IMR-90 (cell line): ENCODE results near the gene SLC8A3. TPM values are rescaled to one million over a fixed set of nuclear protein-coding genes. Genes with fewer than 3 reads are reported as not detected.

ENCODE experiments used
- ATAC-seq: fragments of 200-7000 bp; cut with Tn5 transposase; 2 replicates; pipeline ENCODE4 v1.9.1; 2020; ENCODE audit warnings: low read depth, mild to moderate bottlenecking, moderate library complexity
- BruUV-seq: library from RNA; stranded (reverse); fragments of 400-500 nt; replicated peaks from 2 replicates; lab custom pipeline; 2021; lab: Mats Ljungman, UMichigan
- CTCF ChIA-PET: fragments of 300-600 bp; formaldehyde crosslinking; extraction: SDS; loops from one replicate; lab custom pipeline; 2021; ENCODE audit warnings: antibody characterized with exemption; lab: Yijun Ruan, JAX
- POLR2A ChIA-PET: fragments of 300-600 bp; sonication (Branson Sonifier 250); formaldehyde crosslinking; loops from one replicate; lab custom pipeline; 2022; ENCODE audit warnings: antibody characterized with exemption; ENCODE audit not compliant: unreplicated experiment; lab: Charles Lee
- DNase-seq: peaks from one replicate; pipeline ENCODE4 v3.0.0; 2013
- H2AFZ ChIP-seq: replicated peaks from 2 replicates; pipeline ENCODE3; 2013; ENCODE audit warnings: low read length, mild to moderate bottlenecking; ENCODE audit not compliant: poor library complexity
- H2AK5ac ChIP-seq: 2 replicates; pipeline ENCODE4 v1.6.1; 2013; ENCODE audit warnings: low read depth, low read length, inconsistent platforms
- H2AK9ac ChIP-seq: replicated peaks from 2 replicates; pipeline ENCODE3; 2013; ENCODE audit warnings: mild to moderate bottlenecking, low read depth, low read length, moderate library complexity; ENCODE audit not compliant: poor library complexity
- H2BK120ac ChIP-seq: 2 replicates; pipeline ENCODE4 v1.6.1; 2013; ENCODE audit warnings: low read depth, low read length, inconsistent platforms
- H2BK15ac ChIP-seq: 3 replicates; pipeline ENCODE4 v1.6.1; 2013; ENCODE audit warnings: low read depth, low read length, inconsistent platforms
- H2BK20ac ChIP-seq: 2 replicates; pipeline ENCODE4 v1.6.1; 2013; ENCODE audit warnings: low read depth, mild to moderate bottlenecking, inconsistent platforms, low read length, moderate library complexity
- H2BK5ac ChIP-seq: 2 replicates; pipeline ENCODE4 v1.6.1; 2013; ENCODE audit warnings: mild to moderate bottlenecking, low read depth, low read length, inconsistent platforms; ENCODE audit not compliant: poor library complexity, severe bottlenecking
- H3K14ac ChIP-seq: replicated peaks from 2 replicates; pipeline ENCODE4 v1.6.1; 2013; ENCODE audit warnings: low read depth, low read length, inconsistent platforms
- H3K18ac ChIP-seq: 2 replicates; pipeline ENCODE4 v1.6.1; 2013; ENCODE audit warnings: low read depth, low read length, control low read depth
- H3K23ac ChIP-seq: 2 replicates; pipeline ENCODE4 v1.6.1; 2013; ENCODE audit warnings: low read depth, low read length, inconsistent platforms
- H3K27ac ChIP-seq: 2 replicates; pipeline ENCODE4 v1.5.1; 2013; ENCODE audit warnings: mild to moderate bottlenecking, control low read depth, low read length; ENCODE audit not compliant: insufficient read depth
- H3K27me3 ChIP-seq: 2 replicates; pipeline ENCODE4 v1.6.1; 2013; ENCODE audit warnings: low read length; ENCODE audit not compliant: control insufficient read depth, insufficient read depth
- H3K36me3 ChIP-seq: 2 replicates; pipeline ENCODE4 v1.6.1; 2013; ENCODE audit warnings: low read length, mixed read lengths; ENCODE audit not compliant: control insufficient read depth, insufficient read depth
- H3K4ac ChIP-seq: 2 replicates; pipeline ENCODE4 v1.6.1; 2013; ENCODE audit warnings: low read depth, low read length, inconsistent platforms
- H3K4me1 ChIP-seq: 2 replicates; pipeline ENCODE4 v1.6.1; 2013; ENCODE audit warnings: low read length, mixed read lengths; ENCODE audit not compliant: control insufficient read depth, insufficient read depth
- H3K4me2 ChIP-seq: 2 replicates; pipeline ENCODE4 v1.6.1; 2013; ENCODE audit warnings: low read depth, mild to moderate bottlenecking, control low read depth, low read length, moderate library complexity
- H3K4me3 ChIP-seq: 2 replicates; pipeline ENCODE4 v1.5.1; 2013; ENCODE audit warnings: low read depth, mild to moderate bottlenecking, control low read depth, low read length, moderate library complexity; ENCODE audit not compliant: insufficient read depth
- H3K56ac ChIP-seq: 2 replicates; pipeline ENCODE4 v1.6.1; 2013; ENCODE audit warnings: low read length, inconsistent platforms; ENCODE audit not compliant: insufficient read depth; ENCODE audit errors: extremely low read depth
- H3K79me1 ChIP-seq, 2 experiments: 2 replicates each; pipeline ENCODE4 v1.6.1; 2013; ENCODE audit warnings: low read length in 2 of 2, inconsistent platforms in 1 of 2, low read depth in 1 of 2
- H3K9ac ChIP-seq: 2 replicates; pipeline ENCODE4 v1.6.1; 2013; ENCODE audit warnings: low read depth, low read length, control low read depth
- H3K9me1 ChIP-seq: 2 replicates; pipeline ENCODE4 v1.6.1; 2013; ENCODE audit warnings: low read length, inconsistent platforms; ENCODE audit not compliant: insufficient read depth
- H3K9me3 ChIP-seq: 2 replicates; pipeline ENCODE4 v1.6.1; 2013; ENCODE audit warnings: low read length; ENCODE audit not compliant: control insufficient read depth, insufficient read depth
- H4K20me1 ChIP-seq: 2 replicates; pipeline ENCODE4 v1.6.1; 2013; ENCODE audit warnings: low read length, inconsistent platforms; ENCODE audit not compliant: insufficient read depth
- H4K5ac ChIP-seq: 2 replicates; pipeline ENCODE4 v1.6.1; 2013; ENCODE audit warnings: mild to moderate bottlenecking, low read depth, low read length, control low read depth
- H4K8ac ChIP-seq, 2 experiments: 2 replicates each; pipeline ENCODE4 v1.6.1; 2013; ENCODE audit warnings: low read depth in 2 of 2, low read length in 2 of 2, control low read depth in 1 of 2, inconsistent platforms in 1 of 2
- H4K91ac ChIP-seq: 2 replicates; pipeline ENCODE4 v1.6.1; 2013; ENCODE audit warnings: low read depth, low read length, inconsistent platforms; ENCODE audit not compliant: insufficient read depth
- BHLHE40 ChIP-seq: fragments of 150-350 bp; IDR thresholded peaks from 2 replicates; pipeline ENCODE4 v1.6.1; 2016; ENCODE audit warnings: mild to moderate bottlenecking, low read depth, low read length
- CEBPB ChIP-seq: IDR thresholded peaks from 2 replicates; pipeline ENCODE4 v1.6.1; 2012; ENCODE audit warnings: low read depth, low read length, improper control_type of control experiment
- FOS ChIP-seq: fragments of 150-350 bp; IDR thresholded peaks from 2 replicates; pipeline ENCODE4 v1.6.1; 2016; ENCODE audit warnings: low read depth, low read length
- MAFK ChIP-seq: IDR thresholded peaks from 2 replicates; pipeline ENCODE4 v1.6.1; 2012; ENCODE audit warnings: low read depth, low read length, improper control_type of control experiment
- MXI1 ChIP-seq: IDR thresholded peaks from 2 replicates; pipeline ENCODE4 v1.6.1; 2012; ENCODE audit warnings: low read depth, mild to moderate bottlenecking, low read length, moderate library complexity, borderline replicate concordance
- NFE2L2 ChIP-seq: fragments of 150-350 bp; IDR thresholded peaks from 2 replicates; pipeline ENCODE4 v1.6.1; 2016; ENCODE audit warnings: low read depth, mild to moderate bottlenecking, low read length
- POLR2A ChIP-seq: IDR thresholded peaks from 2 replicates; pipeline ENCODE4 v1.6.1; 2012; ENCODE audit warnings: mild to moderate bottlenecking, low read depth, low read length
- RCOR1 ChIP-seq: IDR thresholded peaks from 2 replicates; pipeline ENCODE4 v1.6.1; 2012; ENCODE audit warnings: mild to moderate bottlenecking, low read length, improper control_type of control experiment; ENCODE audit not compliant: insufficient replicate concordance
- RFX5 ChIP-seq: IDR thresholded peaks from 2 replicates; pipeline ENCODE4 v1.8.0; 2012; ENCODE audit warnings: low read depth, mild to moderate bottlenecking, low read length, moderate library complexity
- WGBS, 2 experiments: methylation state at CpG; one replicate each; pipeline versions ENCODE4 v1.1.5 to v1.1.7; 2013; ENCODE audit warnings: missing lambda C conversion rate in 2 of 2; ENCODE audit not compliant: insufficient read length in 1 of 2; ENCODE audit errors: extremely low coverage in 2 of 2; 5-methylcytosine and 5-hydroxymethylcytosine counted together
- dilution Hi-C: fragments of 300-500 bp; cut with HindIII; formaldehyde crosslinking; loops from one replicate; pipeline ENCODE4 v1.14.3; 2018; ENCODE audit warnings: low sequenced_read_pairs; ENCODE audit not compliant: unreplicated experiment
- in situ Hi-C: fragments of 300-500 bp; cut with MboI; formaldehyde crosslinking; loops from 3 replicates; pipeline ENCODE4 v1.14.3; 2019; ENCODE audit warnings: low sequenced_read_pairs, inconsistent platforms, mixed read lengths
- intact Hi-C: fragments of 100-400 bp; cut with micrococcal nuclease; formaldehyde crosslinking; loops from 2 replicates; pipeline ENCODE4 v1.10.0; 2022
- polyA plus RNA-seq, 3 experiments: library from polyadenylated mRNA; depleted of rRNA; stranded (reverse); fragments of >200 nt; gene quantifications; 2 replicates each; pipeline ENCODE4 v1.2.3, GENCODE V29; 2012; ENCODE audit warnings: low replicate concordance in 1 of 3
- total RNA-seq: library from RNA; depleted of rRNA; stranded (reverse); fragments of >200 nt; gene quantifications from 2 replicates; pipeline ENCODE4 v1.2.3, GENCODE V29; 2012
- TF ChIP-seq, protein P1 (sequence below): fragments of 150-350 bp; IDR thresholded peaks from 2 replicates; pipeline ENCODE4 v1.6.1; 2016; ENCODE audit warnings: low read depth, mild to moderate bottlenecking, low read length, moderate library complexity, borderline replicate concordance

Gene SLC8A3
- total and polyA plus RNA-seq, 2 of the 4 experiments (the other 2 are of a cell fraction), result under 0.01 TPM; not detected in 1

DNA sequence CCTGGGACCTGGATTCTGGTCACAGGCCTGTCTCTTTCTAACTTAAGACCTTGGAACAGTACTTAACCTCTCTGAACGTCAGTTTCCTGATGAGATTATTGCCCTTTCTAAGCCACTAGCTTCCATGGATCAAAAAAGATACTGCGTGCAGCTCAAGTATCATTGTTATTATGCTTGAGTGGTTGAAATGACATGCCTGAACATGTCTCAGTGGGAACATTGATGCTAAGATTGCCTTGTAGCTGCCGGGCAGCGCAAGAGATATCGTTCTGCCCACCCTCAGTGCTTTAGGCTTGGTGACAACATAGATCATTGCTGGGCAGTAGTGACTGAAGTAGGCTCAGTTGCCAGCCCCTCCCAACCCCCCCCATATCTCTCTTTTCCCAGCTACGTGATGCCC is 177.7 kb downstream of the SLC8A3 start:
- BruUV-seq, result no TSS peak
- CTCF ChIA-PET, result no interaction called here
- TF ChIP-seq FOS (no peak), BHLHE40 (no peak), MXI1 (no peak), CEBPB (no peak), POLR2A (no peak), MAFK (no peak), NFE2L2 (no peak), RFX5 (no peak), RCOR1 (no peak)
- TF ChIP-seq, protein P1, sequence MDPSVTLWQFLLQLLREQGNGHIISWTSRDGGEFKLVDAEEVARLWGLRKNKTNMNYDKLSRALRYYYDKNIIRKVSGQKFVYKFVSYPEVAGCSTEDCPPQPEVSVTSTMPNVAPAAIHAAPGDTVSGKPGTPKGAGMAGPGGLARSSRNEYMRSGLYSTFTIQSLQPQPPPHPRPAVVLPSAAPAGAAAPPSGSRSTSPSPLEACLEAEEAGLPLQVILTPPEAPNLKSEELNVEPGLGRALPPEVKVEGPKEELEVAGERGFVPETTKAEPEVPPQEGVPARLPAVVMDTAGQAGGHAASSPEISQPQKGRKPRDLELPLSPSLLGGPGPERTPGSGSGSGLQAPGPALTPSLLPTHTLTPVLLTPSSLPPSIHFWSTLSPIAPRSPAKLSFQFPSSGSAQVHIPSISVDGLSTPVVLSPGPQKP, result no peak
- in situ Hi-C loops (loop anchor here (25.0 kb wide), 1 partner anchor 424 kb away; no protein-coding TSS in a partner anchor), dilution Hi-C loops (no loop called here), intact Hi-C loops (no loop called here)
- no peak overlapping the region for H2AFZ ChIP-seq
- H2AK5ac ChIP-seq, result 0 out of 2 replicates have a peak overlapping the region, but pooled peaks have one; percentile 35
- no peak for ATAC-seq
- no peak overlapping the region for H3K23ac ChIP-seq
- peaks cover 4% of the 10 kb centered on the region for H3K4me1 ChIP-seq
- H3K27me3 ChIP-seq, result no peaks in the 10 kb centered on the region
- peak overlapping the region in 1 of 2 experiments; percentile 24; a peak in 1 of 4 replicates for H4K8ac ChIP-seq
- no peak overlapping the region for H3K27ac ChIP-seq
- H3K9ac ChIP-seq, result no peak overlapping the region
- peak overlapping the region; percentile 51; the same call in 1 of the 2 replicates for H3K4ac ChIP-seq
- peaks cover 9% of the 10 kb centered on the region for H3K36me3 ChIP-seq
- peak overlapping the region; percentile 42; the same call in 1 of the 2 replicates for H2BK20ac ChIP-seq
- POLR2A ChIA-PET, result no interaction called here
- no peak overlapping the region for H3K4me2 ChIP-seq
- no peak overlapping the region for H3K4me3 ChIP-seq
- H2BK120ac ChIP-seq, result peak overlapping the region; percentile 52
- no peak overlapping the region for H2BK5ac ChIP-seq
- H3K14ac ChIP-seq, result 0 out of 2 replicates have a peak overlapping the region, but pooled peaks have one; percentile 21
- peak overlapping the region; percentile 36 for H4K91ac ChIP-seq
- H3K56ac ChIP-seq, result no peak overlapping the region
- no CpG with 5 or more reads among the region's 6 CpGs for whole genome bisulfite sequencing, 2 experiments
- no peaks in the 10 kb centered on the region for H3K79me1 ChIP-seq
- H3K9me1 ChIP-seq, result no peaks in the 10 kb centered on the region
- H3K18ac ChIP-seq, result peak overlapping the region; percentile 45; the same call in 1 of the 2 replicates
- peak overlapping the region; percentile 39; the same call in 1 of the 2 replicates for H4K5ac ChIP-seq
- DNase-seq, result no peak
- H2BK15ac ChIP-seq, result no peak overlapping the region
- H4K20me1 ChIP-seq, result no peaks in the 10 kb centered on the region
- H3K9me3 ChIP-seq, result no peaks in the 10 kb centered on the region
- no peak overlapping the region for H2AK9ac ChIP-seq
